NT2/D1 (cell line): ENCODE measurements around the gene JAKMIP2.
A peak's percentile ranks its signal among the peaks of the same experiment; 100 is the strongest.

Source experiments
- DNase-seq: peaks from one replicate; pipeline ENCODE4 v3.0.0-alpha.2; 2011; ENCODE audit warnings: low read depth, low spot score
- H3K27me3 ChIP-seq: 2 replicates; pipeline ENCODE4 v1.6.0; 2011; ENCODE audit warnings: mild to moderate bottlenecking; ENCODE audit not compliant: insufficient read length, insufficient read depth
- H3K36me3 ChIP-seq: 2 replicates; pipeline ENCODE4 v1.6.1; 2011; ENCODE audit warnings: mild to moderate bottlenecking, low read length, mixed read lengths; ENCODE audit not compliant: insufficient read depth, insufficient read length
- H3K4me1 ChIP-seq: 2 replicates; pipeline ENCODE4 v1.5.1; 2011; ENCODE audit not compliant: insufficient read depth, insufficient read length
- H3K4me3 ChIP-seq: 2 replicates; pipeline ENCODE4 v1.5.1; 2011; ENCODE audit warnings: low read depth; ENCODE audit not compliant: insufficient read length
- H3K9ac ChIP-seq: 2 replicates; pipeline ENCODE4 v1.6.0; 2011; ENCODE audit warnings: low read depth; ENCODE audit not compliant: insufficient read length
- H3K9me3 ChIP-seq: 2 replicates; pipeline ENCODE4 v1.5.1; 2011; ENCODE audit warnings: mild to moderate bottlenecking, low read length; ENCODE audit not compliant: insufficient read depth
- SUZ12 ChIP-seq: IDR thresholded peaks from 2 replicates; pipeline ENCODE4 v1.6.1; 2011; ENCODE audit not compliant: insufficient read length, insufficient read depth; ENCODE audit errors: extremely low read depth
- YY1 ChIP-seq: IDR thresholded peaks from 2 replicates; pipeline ENCODE4 v1.6.1; 2011; ENCODE audit not compliant: insufficient read length, insufficient read depth
- ZNF274 ChIP-seq: IDR thresholded peaks from 2 replicates; pipeline ENCODE4 v1.6.1; 2011; ENCODE audit warnings: mild to moderate bottlenecking, low read depth, low read length

The JAKMIP2 gene

DNA sequence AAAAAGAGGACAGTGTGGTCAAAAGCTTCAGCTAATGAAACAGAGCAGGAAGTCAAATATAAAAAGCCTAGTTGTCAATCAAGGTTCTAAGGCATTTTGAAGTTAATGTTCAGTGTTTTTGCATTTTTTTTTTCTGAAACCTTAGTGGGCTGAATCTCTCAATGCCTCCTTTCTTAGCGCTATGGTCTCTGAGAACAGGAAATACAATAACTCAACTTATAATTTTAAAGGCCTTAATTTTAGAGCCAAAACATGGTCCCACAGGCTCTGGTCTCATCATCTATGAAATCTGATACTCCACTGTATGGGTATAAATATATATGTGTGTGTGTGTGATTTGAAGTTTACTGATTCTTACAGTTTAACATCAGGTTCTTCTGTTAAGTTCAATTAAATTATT is 209.3 kb downstream of the JAKMIP2 start:
- no peak overlapping the region for H3K9ac ChIP-seq
- no peak for TF ChIP-seq YY1
- no peak for TF ChIP-seq SUZ12
- no peak for TF ChIP-seq ZNF274
- no peak for DNase-seq
- no peaks in the 10 kb centered on the region for H3K9me3 ChIP-seq
- no peak overlapping the region for H3K4me3 ChIP-seq
- H3K36me3 ChIP-seq: no peaks in the 10 kb centered on the region
- H3K27me3 ChIP-seq: no peaks in the 10 kb centered on the region
- H3K4me1 ChIP-seq: no peaks in the 10 kb centered on the region

DNA sequence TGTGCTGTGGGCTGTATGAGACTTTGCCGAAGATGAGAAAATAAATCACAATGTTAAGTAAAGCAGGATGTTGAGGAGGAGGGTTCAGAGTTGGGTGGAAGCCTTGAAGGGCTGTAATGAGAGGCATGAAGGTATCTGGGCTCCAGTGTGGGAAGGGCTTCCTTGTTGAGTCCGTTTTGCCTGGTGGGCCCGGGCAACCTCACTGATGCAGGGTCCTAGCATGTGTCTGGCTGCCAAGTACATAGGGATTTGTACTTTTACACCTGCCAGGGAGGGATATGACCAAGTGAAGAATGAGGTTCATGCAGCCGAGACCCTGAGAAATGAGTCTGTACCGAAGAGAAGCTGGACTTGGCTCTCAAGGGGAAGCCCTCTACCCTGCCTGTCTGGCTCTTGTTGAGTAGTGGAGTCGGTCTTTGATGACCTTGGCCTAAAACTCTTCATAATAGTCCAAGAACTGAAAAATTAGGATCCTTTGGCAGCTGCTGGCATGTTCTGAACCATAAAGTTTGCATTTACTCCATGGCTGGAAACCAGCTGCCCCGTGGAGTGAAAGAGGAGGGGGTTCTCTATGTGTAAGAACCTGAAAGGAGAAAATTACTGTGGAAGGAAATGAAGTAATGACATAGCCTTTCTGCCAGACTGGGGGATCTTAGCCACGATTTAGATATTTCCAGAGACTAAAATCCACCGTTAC is 213.7 kb downstream of the JAKMIP2 start:
- Histone ChIP-seq H3K27me3 (no peaks in the 10 kb centered on the region), H3K4me3 (no peak overlapping the region), H3K9me3 (no peaks in the 10 kb centered on the region), H3K9ac (no peak overlapping the region), H3K4me1 (no peaks in the 10 kb centered on the region), H3K36me3 (no peaks in the 10 kb centered on the region)
- TF ChIP-seq ZNF274 (no peak), YY1 (no peak), SUZ12 (no peak)
- no peak for DNase-seq

- Histone ChIP-seq H3K4me3 (no peak overlapping the region), H3K9ac (no peak overlapping the region), H3K4me1 (no peaks in the 10 kb centered on the region), H3K9me3 (no peaks in the 10 kb centered on the region), H3K27me3 (no peaks in the 10 kb centered on the region), H3K36me3 (no peaks in the 10 kb centered on the region)
- TF ChIP-seq ZNF274 (no peak), SUZ12 (no peak), YY1 (no peak)
- DNase-seq: peak; percentile 72
Measured at GRCh38 chr5:147567917-147568598, 214.5 kb downstream of the JAKMIP2 start.

DNA sequence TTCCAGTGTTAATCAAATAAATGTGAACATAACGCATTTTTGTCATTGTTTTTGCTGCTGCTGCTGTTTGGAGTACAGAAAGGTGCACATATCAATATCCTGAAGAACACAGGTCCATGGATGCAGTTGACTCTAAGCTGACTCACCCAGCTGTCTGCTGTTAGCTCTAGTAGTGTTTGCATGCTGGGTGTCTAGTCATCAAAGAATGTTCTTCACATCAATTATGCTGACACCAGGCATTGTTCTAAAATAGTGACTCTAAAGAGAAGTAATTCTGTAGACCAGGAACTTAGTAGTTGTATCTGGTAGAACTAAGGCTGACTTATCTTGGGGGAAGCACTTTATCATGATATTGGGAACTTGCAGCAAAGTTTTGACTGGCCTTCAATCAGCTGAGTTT is 217.0 kb downstream of the JAKMIP2 start:
- Histone ChIP-seq H3K9ac (no peak overlapping the region), H3K36me3 (no peaks in the 10 kb centered on the region), H3K9me3 (no peaks in the 10 kb centered on the region), H3K4me1 (no peaks in the 10 kb centered on the region), H3K4me3 (no peak overlapping the region), H3K27me3 (no peaks in the 10 kb centered on the region)
- no peak for DNase-seq
- TF ChIP-seq SUZ12: no peak
- TF ChIP-seq YY1: no peak
- TF ChIP-seq ZNF274: no peak

DNA sequence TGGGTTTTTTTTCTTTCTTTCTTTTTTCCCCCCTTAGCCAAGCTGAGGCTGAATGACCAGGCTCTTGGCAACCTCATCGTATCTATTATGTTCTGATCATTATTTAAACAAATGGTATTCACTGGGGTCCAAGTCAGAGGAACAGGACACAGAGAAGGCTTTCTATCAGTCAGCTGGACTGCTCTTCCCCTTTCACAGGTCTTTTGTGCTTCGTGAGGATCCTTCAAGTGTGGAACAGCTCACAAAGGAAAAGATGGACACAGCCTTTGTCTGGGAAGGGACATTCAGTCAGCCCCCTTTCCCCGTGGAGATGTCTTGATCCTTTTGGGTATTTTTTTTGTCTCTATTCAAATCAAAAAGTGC is 218.4 kb downstream of the JAKMIP2 start:
- no peak for TF ChIP-seq SUZ12
- Histone ChIP-seq H3K4me1 (no peaks in the 10 kb centered on the region), H3K4me3 (no peak overlapping the region)

DNA sequence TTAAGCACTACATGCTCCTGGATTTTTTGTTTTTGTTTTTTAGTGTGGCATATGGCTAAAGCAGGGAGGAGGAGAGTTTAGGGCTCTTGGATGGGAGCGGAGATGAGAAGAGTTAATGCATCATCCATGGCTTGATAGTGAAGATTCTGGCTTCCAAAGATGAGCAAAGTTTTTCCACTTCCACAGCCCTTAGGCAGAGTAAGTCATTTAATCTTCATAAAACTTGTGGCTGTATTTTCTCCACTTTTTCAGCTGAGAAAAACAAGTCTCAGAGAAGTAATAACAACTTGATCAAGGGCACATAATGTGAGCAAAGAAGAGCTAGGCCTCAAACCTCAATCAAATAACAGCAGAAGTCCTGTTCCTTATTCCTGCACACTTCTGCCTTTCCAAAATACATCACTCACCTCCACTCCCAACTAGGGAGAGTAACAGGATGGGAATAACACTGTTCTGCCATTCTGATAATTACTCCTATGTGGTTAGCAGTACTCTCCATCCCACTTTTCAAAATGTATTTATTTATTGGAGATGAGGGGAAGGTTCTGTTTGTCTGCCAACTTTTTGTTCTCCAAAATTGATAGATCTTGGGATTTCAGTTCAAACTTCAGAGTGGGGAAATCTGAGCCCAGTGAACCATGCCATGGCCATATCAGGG is 218.9 kb downstream of the JAKMIP2 start:
- no peak for TF ChIP-seq ZNF274
- TF ChIP-seq YY1: no peak
- TF ChIP-seq SUZ12: no peak
- H3K27me3 ChIP-seq: no peaks in the 10 kb centered on the region
- no peak for DNase-seq
- H3K9me3 ChIP-seq: no peaks in the 10 kb centered on the region
- no peak overlapping the region for H3K4me3 ChIP-seq
- H3K4me1 ChIP-seq: no peaks in the 10 kb centered on the region
- H3K9ac ChIP-seq: no peak overlapping the region
- no peaks in the 10 kb centered on the region for H3K36me3 ChIP-seq

More for the DNA sequence above, 218.4 kb downstream of the JAKMIP2 start:
- no peaks in the 10 kb centered on the region for H3K27me3 ChIP-seq
- DNase-seq: no peak
- H3K9ac ChIP-seq: no peak overlapping the region
- no peaks in the 10 kb centered on the region for H3K36me3 ChIP-seq
- H3K9me3 ChIP-seq: no peaks in the 10 kb centered on the region

DNA sequence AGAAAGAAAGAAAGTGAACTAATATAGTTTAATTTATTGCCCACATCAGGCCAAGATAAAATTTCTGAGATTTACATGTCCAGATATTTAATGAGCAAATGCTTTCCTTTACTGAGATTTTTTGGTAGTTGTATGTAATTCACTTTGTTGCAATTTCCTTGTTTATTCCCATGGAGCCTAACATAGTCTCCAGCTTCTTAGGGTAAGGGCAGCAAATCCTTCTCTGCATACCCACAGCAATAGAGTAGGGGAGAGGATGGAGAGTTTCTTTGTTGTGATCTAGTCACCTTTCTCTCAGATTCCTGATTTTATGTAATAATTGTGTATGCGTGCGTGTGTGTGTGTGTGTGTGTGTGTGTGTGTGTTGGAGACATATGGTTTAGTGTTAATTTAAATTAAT is 221.1 kb downstream of the JAKMIP2 start:
- TF ChIP-seq SUZ12 (no peak), YY1 (no peak), ZNF274 (no peak)
- no peak for DNase-seq
- Histone ChIP-seq H3K9me3 (no peaks in the 10 kb centered on the region), H3K9ac (no peak overlapping the region), H3K36me3 (no peaks in the 10 kb centered on the region), H3K4me3 (no peak overlapping the region), H3K27me3 (no peaks in the 10 kb centered on the region), H3K4me1 (no peaks in the 10 kb centered on the region)
